GM19328 (cell line): ENCODE data around the gene LIPG.
"Not testable (repeated sequence)": the region's sequence is repeated elsewhere in the genome, so short reads cannot be mapped to it uniquely, and the experiment has no call there.

Experiments used
- ATAC-seq: cut with Tn5 transposase; IDR thresholded peaks from one replicate; pipeline ENCODE4 v1.9.1; 2021; ENCODE audit warnings: mild to moderate bottlenecking, moderate library complexity; ENCODE audit not compliant: unreplicated experiment

The LIPG gene

DNA sequence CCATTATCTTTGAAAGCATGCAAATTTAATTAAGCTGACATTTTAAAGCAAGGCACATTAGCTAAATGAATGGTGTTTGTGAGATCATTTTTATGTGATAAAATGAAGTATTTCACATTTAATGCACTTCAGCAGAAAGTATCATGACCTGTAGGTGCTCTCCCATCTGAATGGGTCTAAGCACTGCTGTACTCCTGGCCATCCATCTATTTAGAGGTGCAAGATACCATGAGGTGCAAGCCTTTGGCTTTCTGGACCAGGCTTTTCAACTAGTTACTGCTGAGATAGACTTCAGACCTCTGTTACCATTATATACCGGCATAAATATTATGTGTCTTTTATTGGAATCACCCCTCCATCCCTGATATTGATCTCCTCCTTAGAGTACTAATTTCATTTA lies 15.6 kb upstream of the LIPG start:
- no peak for ATAC-seq

GRCh38 chr18:49546719-49547273 lies 15.1 kb upstream of the LIPG start:
- ATAC-seq = no peak

- no peak for ATAC-seq
Measured at GRCh38 chr18:49547701-49548100, 14.2 kb upstream of the LIPG start.

DNA sequence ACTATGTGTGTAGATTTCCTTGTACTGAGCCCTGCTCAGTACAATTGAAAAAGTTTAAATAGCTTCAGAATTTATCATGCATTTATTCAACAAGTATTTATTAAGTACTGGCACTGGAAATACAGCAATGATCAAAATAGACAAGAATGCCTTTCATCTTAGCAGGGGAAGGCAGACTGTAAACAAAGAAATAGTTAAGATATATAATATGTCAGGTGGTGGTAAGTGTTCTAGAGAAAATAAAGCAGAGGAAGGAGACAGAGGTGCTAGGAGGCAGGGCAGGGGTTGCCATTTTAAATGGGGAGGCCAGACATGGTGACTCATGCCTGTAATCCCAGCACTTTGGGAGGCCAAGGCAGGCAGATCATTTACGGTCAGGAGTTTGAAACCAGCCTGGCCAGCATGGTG lies 13.6 kb upstream of the LIPG start:
- no peak for ATAC-seq

DNA sequence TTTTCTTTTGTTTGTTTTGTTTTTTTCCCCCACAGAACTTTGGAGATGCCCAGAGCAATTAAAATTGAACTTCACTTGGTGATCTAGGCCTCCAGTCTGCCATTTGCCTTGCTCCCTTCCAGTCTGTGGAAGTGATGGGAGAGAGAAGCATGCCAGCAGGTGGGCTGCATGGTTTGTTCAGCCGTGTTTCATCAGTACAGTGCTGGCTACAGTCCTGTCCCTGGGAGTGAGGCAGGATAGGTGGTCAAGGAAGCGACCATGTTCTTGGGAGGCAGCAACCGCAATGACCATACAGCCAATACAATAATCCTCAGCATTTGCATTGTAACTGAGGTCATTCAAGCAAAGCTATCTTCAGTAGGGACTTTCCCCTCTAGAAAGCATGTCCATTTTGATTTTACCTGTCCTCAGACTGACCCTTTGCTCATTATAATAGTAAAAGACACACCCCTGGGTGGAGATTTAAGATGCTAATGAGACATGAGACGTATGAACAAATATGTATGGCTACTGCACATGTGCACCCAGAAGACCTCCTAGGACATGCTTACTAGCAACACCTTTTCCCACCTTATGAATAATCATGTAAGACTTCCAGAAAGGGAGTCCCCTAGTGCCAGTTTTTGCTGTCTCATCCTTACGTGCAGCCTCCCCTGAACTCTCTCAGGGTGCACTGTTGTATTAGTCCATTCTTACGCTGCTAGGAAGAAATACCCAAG lies 11.1 kb upstream of the LIPG start:
- no peak for ATAC-seq

DNA sequence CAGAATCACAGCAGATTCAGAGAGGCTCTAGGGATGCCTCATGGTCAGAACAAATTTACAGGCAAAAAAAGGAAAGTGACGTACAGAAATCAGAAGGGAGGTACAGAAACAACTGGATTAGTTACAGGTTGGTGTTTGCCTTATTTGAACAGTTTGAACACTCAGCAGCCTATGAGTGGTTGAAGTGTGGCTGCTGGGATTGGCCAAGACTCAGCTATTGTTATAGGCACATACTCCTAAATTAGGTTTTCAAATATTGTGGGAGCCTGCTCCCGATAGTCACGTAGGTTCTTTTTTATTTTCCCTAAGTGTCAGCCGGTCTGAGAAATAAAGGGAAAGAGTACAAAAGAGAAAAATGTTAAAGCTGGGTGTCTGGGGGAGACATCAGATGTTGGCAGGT lies 8.9 kb upstream of the LIPG start:
- no peak for ATAC-seq

DNA sequence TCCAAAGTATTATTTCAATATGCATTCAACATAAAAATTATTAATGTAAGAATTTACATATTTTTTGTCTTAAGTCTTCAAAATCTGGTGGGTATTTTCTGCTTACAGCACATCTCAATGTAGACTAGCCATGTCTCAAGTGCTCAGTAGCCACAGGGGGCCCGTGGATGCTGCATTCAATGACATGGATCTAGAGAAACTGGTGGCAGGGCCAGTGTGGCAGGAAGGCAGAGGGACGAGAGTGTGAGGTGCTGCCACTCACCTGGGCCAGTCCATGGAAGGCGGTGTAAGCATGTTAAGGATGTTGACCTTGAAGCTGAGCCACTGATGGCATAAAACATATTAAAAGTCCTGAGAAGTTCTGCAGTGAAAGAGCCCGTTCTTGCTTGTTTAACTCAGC lies 6.2 kb upstream of the LIPG start:
- ATAC-seq = no peak

- no peak for ATAC-seq
Measured at GRCh38 chr18:49558356-49558755, 3.5 kb upstream of the LIPG start.

- not testable (repeated sequence) for ATAC-seq
Measured at GRCh38 chr18:49559326-49559931, 2.4 kb upstream of the LIPG start.

GRCh38 chr18:49560277-49560623 lies 1.6 kb upstream of the LIPG start:
- no peak for ATAC-seq

- ATAC-seq = no peak
Measured at GRCh38 chr18:49560624-49561288, 1.1 kb upstream of the LIPG start.

- ATAC-seq = no peak
Measured at GRCh38 chr18:49562481-49563129, 748 bp downstream of the LIPG start.

DNA sequence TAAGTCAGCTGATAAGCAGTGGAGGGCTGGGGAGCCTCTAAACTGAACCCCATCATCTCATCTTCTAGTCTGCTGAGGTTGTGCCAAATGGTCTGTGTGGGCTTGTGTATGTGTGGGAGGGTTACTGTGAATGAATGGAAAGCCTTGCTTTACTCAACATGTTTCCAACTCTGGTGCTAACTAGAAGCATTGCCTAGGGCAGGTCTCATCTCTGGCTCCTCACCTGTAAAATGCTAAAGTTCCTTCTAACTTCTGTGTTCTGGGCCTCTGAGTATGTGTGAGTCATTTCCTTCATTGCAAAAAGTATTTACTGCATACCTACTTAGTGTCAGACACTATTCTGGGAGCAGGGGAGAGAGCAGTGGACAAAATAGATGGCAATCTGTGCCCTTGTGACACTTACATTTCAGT lies 1.3 kb downstream of the LIPG start:
- ATAC-seq = no peak

DNA sequence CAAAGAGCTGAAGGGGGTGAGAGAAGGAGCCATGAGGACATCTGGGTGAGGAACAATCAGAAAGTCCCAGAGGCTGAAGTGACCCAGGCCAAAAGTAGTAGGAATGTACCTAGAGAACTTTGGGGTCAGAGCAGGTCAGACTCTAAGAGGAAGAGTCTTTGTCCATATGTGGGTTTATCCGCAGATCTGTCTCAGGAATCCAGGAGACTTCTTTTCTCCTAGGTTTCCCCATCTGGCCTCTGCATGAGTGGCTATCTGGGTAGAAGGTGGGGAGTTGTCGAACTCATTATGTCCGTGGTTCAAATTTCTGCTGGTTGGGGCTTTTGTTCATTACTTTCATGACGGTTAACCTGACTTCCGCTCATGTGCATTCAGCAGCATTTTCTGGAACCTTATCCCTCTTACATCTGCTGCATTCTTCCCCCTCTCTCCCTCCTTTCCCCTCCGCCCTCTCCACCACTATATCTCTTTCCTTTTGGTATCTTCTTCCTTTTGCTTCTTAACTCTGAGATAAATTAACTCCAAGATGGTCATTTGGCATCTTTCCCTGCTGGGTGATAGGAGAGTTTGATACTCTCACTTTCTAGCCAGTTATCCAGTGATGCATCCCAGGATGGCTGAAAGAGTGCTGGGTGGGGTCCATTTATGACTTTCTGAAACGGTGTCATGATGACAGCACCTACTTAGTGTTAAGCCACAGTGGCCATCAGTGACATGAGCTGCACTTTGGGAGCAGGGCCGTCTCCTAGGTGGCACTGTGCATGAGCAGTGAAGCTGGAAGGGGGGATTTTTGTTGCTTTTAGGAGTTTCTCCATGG lies 2.1 kb downstream of the LIPG start:
- ATAC-seq = no peak

DNA sequence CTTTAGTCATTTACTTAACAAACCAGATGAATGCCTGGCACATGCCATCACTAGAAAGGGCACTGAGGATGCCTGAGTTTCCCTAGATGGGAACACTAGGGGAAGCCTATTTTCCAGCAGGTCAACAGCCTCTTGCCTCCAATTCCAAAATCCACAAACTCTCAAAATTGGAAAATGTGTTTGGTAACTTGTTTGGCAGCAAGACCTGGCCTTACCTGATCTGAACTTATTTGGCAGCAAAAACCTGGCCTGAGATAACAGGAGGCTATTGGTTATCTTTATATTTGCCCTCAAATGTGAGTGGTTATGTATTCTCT lies 2.6 kb downstream of the LIPG start:
- no peak for ATAC-seq

- ATAC-seq = no peak
Measured at GRCh38 chr18:49565101-49565500, 3.2 kb downstream of the LIPG start.

DNA sequence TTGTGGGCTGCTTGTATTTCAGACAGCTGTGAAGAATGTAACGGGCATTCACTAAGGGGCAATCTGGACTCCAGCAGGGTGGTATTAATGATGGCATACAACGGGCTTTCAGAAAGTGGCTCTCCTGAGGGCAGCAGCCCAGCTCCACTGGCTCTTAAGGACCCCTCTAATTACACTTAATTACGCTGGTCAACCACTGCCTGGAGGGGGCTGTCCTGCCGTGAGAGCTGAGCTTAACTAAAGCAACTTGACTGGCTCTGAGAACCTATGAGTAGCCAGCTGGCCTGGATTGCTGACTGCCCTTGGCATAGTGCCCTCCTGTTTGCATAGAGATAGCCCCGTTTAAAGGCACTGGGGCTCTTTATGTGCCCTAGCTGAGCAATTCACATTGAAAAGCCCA lies 3.8 kb downstream of the LIPG start:
- ATAC-seq = no peak

GRCh38 chr18:49566217-49566770 lies 4.4 kb downstream of the LIPG start:
- no peak for ATAC-seq

DNA sequence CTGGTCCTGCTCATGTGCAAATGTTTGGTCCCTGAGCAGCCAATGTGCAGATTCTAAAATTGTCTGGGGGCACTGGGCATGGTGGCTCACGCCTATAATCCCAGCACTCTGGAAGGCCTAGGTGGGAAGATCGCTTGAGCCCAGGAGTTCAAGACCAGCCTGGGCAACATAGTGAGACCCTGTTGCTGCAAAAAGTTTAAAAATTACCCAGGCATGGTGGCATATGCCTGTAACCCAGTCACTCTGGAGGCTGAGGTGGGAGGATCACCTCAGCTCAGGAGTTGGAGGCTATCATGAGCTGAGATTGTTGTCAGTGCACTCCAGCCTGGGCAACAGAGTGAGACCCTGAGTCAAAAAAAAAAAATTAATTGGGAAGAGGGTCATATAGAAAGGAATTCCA lies 5.1 kb downstream of the LIPG start:
- ATAC-seq = no peak

DNA sequence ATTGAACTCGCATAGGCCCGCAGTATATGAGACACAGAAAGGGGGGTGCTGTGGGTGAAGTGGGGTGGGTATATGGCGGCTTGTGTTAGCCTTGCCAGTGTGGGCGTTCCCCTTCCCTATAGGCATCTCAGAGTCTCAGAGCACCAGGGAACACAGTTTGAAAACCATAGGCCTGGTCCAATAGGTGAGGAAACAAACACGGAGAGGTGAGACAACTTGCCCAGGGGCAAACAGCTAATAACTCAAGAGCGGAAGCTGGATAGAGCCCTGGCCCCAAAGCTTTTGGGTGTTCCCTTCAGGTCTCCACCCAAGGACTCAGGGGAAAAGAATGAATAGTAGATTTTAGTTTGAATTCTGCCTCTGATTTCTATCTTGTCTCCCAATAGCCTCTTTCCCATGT lies 7.9 kb downstream of the LIPG start:
- no peak for ATAC-seq

GRCh38 chr18:49570836-49571235 lies 9.0 kb downstream of the LIPG start:
- ATAC-seq = no peak
